DMS 273 (cell line): ENCODE measurements around the gene ADGRL3.
"Not testable (repeated sequence)": the region's sequence is repeated elsewhere in the genome, so short reads cannot be mapped to it uniquely, and the experiment has no call there.

Experiments used
- DNase-seq: peaks from one replicate; lab custom pipeline; 2025; ENCODE audit not compliant: unreplicated experiment; lab: John Stamatoyannopoulos, UW

The ADGRL3 gene

GRCh38 chr4:61204353-61205060 lies 4.4 kb downstream of the ADGRL3 start:
- DNase-seq = peak; percentile 14

- DNase-seq = no peak
These were observed 4.9 kb downstream of the ADGRL3 start for GRCh38 chr4:61205066-61205465.

GRCh38 chr4:61207156-61207555 lies 7.0 kb downstream of the ADGRL3 start:
- DNase-seq = not testable (repeated sequence)

- DNase-seq = no peak
These were observed 10.2 kb downstream of the ADGRL3 start for GRCh38 chr4:61210186-61210939.

GRCh38 chr4:61211781-61212180 lies 11.7 kb downstream of the ADGRL3 start:
- no peak for DNase-seq

GRCh38 chr4:61212788-61213187 lies 12.7 kb downstream of the ADGRL3 start:
- DNase-seq = no peak

GRCh38 chr4:61214680-61215079 lies 14.6 kb downstream of the ADGRL3 start:
- no peak for DNase-seq

GRCh38 chr4:61217222-61217621 lies 17.1 kb downstream of the ADGRL3 start:
- no peak for DNase-seq

GRCh38 chr4:61220556-61220955 lies 20.4 kb downstream of the ADGRL3 start:
- no peak for DNase-seq

- DNase-seq = no peak
These were observed 23.3 kb downstream of the ADGRL3 start for GRCh38 chr4:61223385-61223784.

GRCh38 chr4:61224573-61224972 lies 24.4 kb downstream of the ADGRL3 start:
- DNase-seq = no peak

- no peak for DNase-seq
These were observed 25.5 kb downstream of the ADGRL3 start for GRCh38 chr4:61225656-61226055.

GRCh38 chr4:61231421-61231820 lies 31.3 kb downstream of the ADGRL3 start:
- no peak for DNase-seq

- DNase-seq = no peak
These were observed 39.1 kb downstream of the ADGRL3 start for GRCh38 chr4:61239250-61239649.

GRCh38 chr4:61243962-61244361 lies 43.8 kb downstream of the ADGRL3 start:
- no peak for DNase-seq

- DNase-seq = no peak
These were observed 45.1 kb downstream of the ADGRL3 start for GRCh38 chr4:61245069-61245714.

- DNase-seq = peak; percentile 40
These were observed 45.9 kb downstream of the ADGRL3 start for GRCh38 chr4:61246034-61246433.

- no peak for DNase-seq
These were observed 48.6 kb downstream of the ADGRL3 start for GRCh38 chr4:61248705-61249104.

GRCh38 chr4:61251129-61251528 lies 51.0 kb downstream of the ADGRL3 start:
- DNase-seq = peak; percentile 40

- DNase-seq = no peak
These were observed 54.3 kb downstream of the ADGRL3 start for GRCh38 chr4:61254406-61254805.

- no peak for DNase-seq
These were observed 73.1 kb downstream of the ADGRL3 start for GRCh38 chr4:61273233-61273632.

GRCh38 chr4:61274286-61274685 lies 74.2 kb downstream of the ADGRL3 start:
- no peak for DNase-seq
